DMS114 treated with DMSO at 0.1 percent for 48 hours (cell line): ENCODE measurements around the gene TRAPPC2L.
"Not testable (repeated sequence)": the region's sequence is repeated elsewhere in the genome, so short reads cannot be mapped to it uniquely, and the experiment has no call there.

ENCODE experiments used
- DNase-seq: peaks from one replicate; lab custom pipeline; 2025; ENCODE audit not compliant: unreplicated experiment; lab: John Stamatoyannopoulos, UW

TRAPPC2L gene

GRCh38 chr16:88817785-88818574, 38.9 kb upstream of the TRAPPC2L start:
- no peak for DNase-seq

- DNase-seq: no peak
Measured at GRCh38 chr16:88818575-88818874, 38.4 kb upstream of the TRAPPC2L start.

- DNase-seq: no peak
Measured at GRCh38 chr16:88819126-88819525, 37.8 kb upstream of the TRAPPC2L start.

GRCh38 chr16:88820385-88821025, 36.4 kb upstream of the TRAPPC2L start:
- DNase-seq: no peak

GRCh38 chr16:88821168-88821850, 35.6 kb upstream of the TRAPPC2L start:
- no peak for DNase-seq

- DNase-seq: no peak
Measured at GRCh38 chr16:88822281-88823040, 34.5 kb upstream of the TRAPPC2L start.

GRCh38 chr16:88823646-88824045, 33.3 kb upstream of the TRAPPC2L start:
- not testable (repeated sequence) for DNase-seq

- no peak for DNase-seq
Measured at GRCh38 chr16:88824256-88825077, 32.5 kb upstream of the TRAPPC2L start.

- DNase-seq: no peak
Measured at GRCh38 chr16:88825146-88825545, 31.8 kb upstream of the TRAPPC2L start.

GRCh38 chr16:88826070-88826840, 30.7 kb upstream of the TRAPPC2L start:
- DNase-seq: no peak

GRCh38 chr16:88827727-88828126, 29.2 kb upstream of the TRAPPC2L start:
- no peak for DNase-seq

- no peak for DNase-seq
Measured at GRCh38 chr16:88828711-88829110, 28.2 kb upstream of the TRAPPC2L start.

GRCh38 chr16:88830258-88830657, 26.7 kb upstream of the TRAPPC2L start:
- no peak for DNase-seq

GRCh38 chr16:88830783-88831182, 26.1 kb upstream of the TRAPPC2L start:
- DNase-seq: no peak

- no peak for DNase-seq
Measured at GRCh38 chr16:88831838-88832237, 25.1 kb upstream of the TRAPPC2L start.

- no peak for DNase-seq
Measured at GRCh38 chr16:88833086-88833485, 23.8 kb upstream of the TRAPPC2L start.

- no peak for DNase-seq
Measured at GRCh38 chr16:88834670-88835069, 22.3 kb upstream of the TRAPPC2L start.

GRCh38 chr16:88835383-88835782, 21.5 kb upstream of the TRAPPC2L start:
- no peak for DNase-seq

- no peak for DNase-seq
Measured at GRCh38 chr16:88835818-88836217, 21.1 kb upstream of the TRAPPC2L start.

- DNase-seq: no peak
Measured at GRCh38 chr16:88836791-88837190, 20.1 kb upstream of the TRAPPC2L start.
